Esophagus muscularis mucosa (tissue), 4 donors: ENCODE data around the gene CSGALNACT2. TPM values are rescaled to one million over a fixed set of nuclear protein-coding genes. Genes with fewer than 3 reads are reported as not detected.

ENCODE experiments used
- DNase-seq: peaks from one replicate; pipeline ENCODE4 v3.0.0-alpha.2; 2017; ENCODE audit errors: extremely low spot score
- H3K27ac ChIP-seq, 4 donors: fragments of 200-600 bp; sonication (generic); replicated peaks in 1 of 4; 1 replicate in 3 of 4; 2 replicates in 1 of 4; pipeline ENCODE4 v1.5.1; 2016 to 2019; ENCODE audit warnings: mild to moderate bottlenecking in 1 of 4
- H3K27me3 ChIP-seq, 4 donors: fragments of 200-600 bp; sonication (generic); one replicate each; pipeline versions ENCODE4 v1.5.1 to v1.6.0; 2016 to 2019
- H3K36me3 ChIP-seq, 4 donors: fragments of 200-600 bp; sonication (generic); one replicate each; pipeline ENCODE4 v1.5.1; 2016 to 2019
- H3K4me1 ChIP-seq, 4 donors: fragments of 200-600 bp; sonication (generic); one replicate each; pipeline ENCODE4 v1.5.1; 2016 to 2019
- H3K4me3 ChIP-seq, 4 donors: fragments of 200-600 bp; sonication (generic); 1 replicate in 2 of 4; 2 replicates in 2 of 4; pipeline ENCODE4 v1.5.1; 2016 to 2019; ENCODE audit warnings: mild to moderate bottlenecking in 4 of 4, moderate library complexity in 1 of 4
- H3K9me3 ChIP-seq, 4 donors: fragments of 200-600 bp; sonication (generic); 1 replicate in 3 of 4; 2 replicates in 1 of 4; pipeline ENCODE4 v1.5.1; 2016 to 2019
- CTCF ChIP-seq, 3 experiments: fragments of 200-600 bp in 2 of 3; fragments of 450-650 bp in 1 of 3; sonication (generic) in 2 of 3; IDR thresholded peaks; one replicate each; pipeline ENCODE4 v1.5.1; 2017 to 2019; ENCODE audit warnings: antibody characterized with exemption in 3 of 3, mild to moderate bottlenecking in 2 of 3, moderate library complexity in 1 of 3
- EP300 ChIP-seq: sonication (generic); formaldehyde crosslinking; IDR thresholded peaks from one replicate; pipeline ENCODE4 v1.6.1; 2017; ENCODE audit warnings: antibody characterized with exemption
- POLR2A ChIP-seq: fragments of 450-650 bp; IDR thresholded peaks from one replicate; pipeline ENCODE4 v1.6.1; 2017; ENCODE audit warnings: antibody characterized with exemption, moderate library complexity, mild to moderate bottlenecking, low read depth
- POLR2AphosphoS5 ChIP-seq, 2 donors: sonication (generic); formaldehyde crosslinking; IDR thresholded peaks; one replicate each; pipeline ENCODE4 v1.6.1; 2017; ENCODE audit warnings: antibody characterized with exemption in 2 of 2
- WGBS: methylation state at CpG from one replicate; pipeline ENCODE4 v1.1.5; 2018; 5-methylcytosine and 5-hydroxymethylcytosine counted together
- intact Hi-C: fragments of 100-400 bp; cut with DNase I; formaldehyde crosslinking; loops from one replicate; pipeline ENCODE4 v1.15.1; 2023
- total RNA-seq, 4 donors: library from RNA; depleted of rRNA; stranded (reverse); fragments of >200 nt; gene quantifications; one replicate each; pipeline versions ENCODE4 v1.1.0 to v1.2.1, GENCODE V29; 2016

The CSGALNACT2 gene
- total RNA-seq, 4 donors from 2014 or later: 25.6 to 39.5 (median 33.9) TPM

- TF ChIP-seq CTCF (IDR thresholded peaks at IDR 0.05) (no peak), EP300 (no peak), POLR2AphosphoS5 (IDR thresholded peaks at IDR 0.05) (no peak), POLR2A (no peak)
- Histone ChIP-seq H3K27ac (no peak overlapping the region), H3K9me3 (no peaks in the 10 kb centered on the region), H3K27me3 (peaks cover 0 to 7% (median 0%) of the 10 kb centered on the region in 4 donors), H3K36me3 (no peaks in the 10 kb centered on the region), H3K4me1 (peaks cover 0 to 8% (median 0%) of the 10 kb centered on the region in 4 donors), H3K4me3 (no peak overlapping the region)
- no peak for DNase-seq
- WGBS: 85% methylated on average over 10 of the region's 17 CpGs
- intact Hi-C loops: no loop called here
Measured at GRCh38 chr10:43208147-43209073, 70.2 kb downstream of the CSGALNACT2 start.

DNA sequence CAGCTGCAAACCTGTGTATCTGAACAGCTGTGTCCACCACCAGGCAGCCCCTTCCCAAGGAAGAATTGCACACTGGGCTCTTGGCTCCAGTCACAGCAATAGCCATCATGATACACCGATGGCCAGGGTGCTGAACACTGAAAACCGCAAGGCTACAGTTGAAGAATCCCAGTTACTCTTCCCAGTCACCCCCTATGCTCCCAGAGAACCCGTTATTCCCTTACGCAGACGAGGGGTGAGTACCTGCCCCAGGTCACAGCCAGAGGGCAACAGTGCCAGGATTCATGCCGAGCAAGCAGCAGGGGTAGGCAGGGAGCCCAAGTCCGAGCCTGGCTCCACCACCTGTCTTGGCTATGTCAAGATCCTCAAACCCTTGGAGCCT lies 70.8 kb downstream of the CSGALNACT2 start:
- Histone ChIP-seq H3K9me3 (no peaks in the 10 kb centered on the region), H3K27ac (no peak overlapping the region), H3K4me1 (peaks cover 0 to 6% (median 0%) of the 10 kb centered on the region in 4 donors), H3K36me3 (no peaks in the 10 kb centered on the region), H3K4me3 (no peak overlapping the region), H3K27me3 (peaks cover 0 to 7% (median 0%) of the 10 kb centered on the region in 4 donors)
- no peak for DNase-seq
- TF ChIP-seq POLR2AphosphoS5 (IDR thresholded peaks at IDR 0.05) (no peak), EP300 (no peak), CTCF (IDR thresholded peaks at IDR 0.05) (no peak), POLR2A (no peak)
- intact Hi-C loops: no loop called here
- WGBS: 86% methylated on average over 6 of the region's 7 CpGs

DNA sequence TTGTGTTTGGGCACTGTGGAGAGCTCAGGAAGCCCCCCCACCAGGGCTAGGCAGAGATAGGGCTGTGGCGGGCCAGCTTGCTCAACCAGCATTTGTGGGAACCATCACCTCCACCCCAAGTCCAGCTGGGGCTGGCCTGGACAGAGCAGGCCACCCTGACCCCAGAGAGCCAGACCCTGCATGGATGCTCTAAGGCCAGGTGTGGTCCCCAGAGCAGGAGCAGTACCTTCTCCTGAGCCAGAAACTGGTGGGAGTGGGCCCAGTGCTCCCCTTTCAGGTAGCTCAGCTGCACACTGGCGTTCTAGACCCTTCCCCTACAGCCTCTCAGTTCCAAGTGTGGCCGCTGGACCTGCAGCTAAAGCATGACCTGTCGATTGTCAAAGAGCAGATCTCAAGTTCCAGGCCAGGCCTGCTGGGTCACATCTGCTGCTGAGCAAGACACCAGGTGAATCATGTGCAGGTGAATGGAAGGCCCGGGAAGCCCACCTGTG lies 71.5 kb downstream of the CSGALNACT2 start:
- no peaks in the 10 kb centered on the region for H3K36me3 ChIP-seq
- no peak overlapping the region for H3K4me3 ChIP-seq
- H3K27ac ChIP-seq: no peak overlapping the region
- H3K9me3 ChIP-seq: no peaks in the 10 kb centered on the region
- DNase-seq: no peak
- no peak for TF ChIP-seq POLR2A
- TF ChIP-seq CTCF (IDR thresholded peaks at IDR 0.05): no peak
- TF ChIP-seq EP300: no peak
- TF ChIP-seq POLR2AphosphoS5 (IDR thresholded peaks at IDR 0.05): no peak
- H3K4me1 ChIP-seq: peaks cover 0 to 6% (median 0%) of the 10 kb centered on the region in 4 donors
- intact Hi-C loops: no loop called here
- WGBS: 100% methylated on average over 2 of the region's 5 CpGs
- peaks cover 0 to 7% (median 0%) of the 10 kb centered on the region in 4 donors for H3K27me3 ChIP-seq

DNA sequence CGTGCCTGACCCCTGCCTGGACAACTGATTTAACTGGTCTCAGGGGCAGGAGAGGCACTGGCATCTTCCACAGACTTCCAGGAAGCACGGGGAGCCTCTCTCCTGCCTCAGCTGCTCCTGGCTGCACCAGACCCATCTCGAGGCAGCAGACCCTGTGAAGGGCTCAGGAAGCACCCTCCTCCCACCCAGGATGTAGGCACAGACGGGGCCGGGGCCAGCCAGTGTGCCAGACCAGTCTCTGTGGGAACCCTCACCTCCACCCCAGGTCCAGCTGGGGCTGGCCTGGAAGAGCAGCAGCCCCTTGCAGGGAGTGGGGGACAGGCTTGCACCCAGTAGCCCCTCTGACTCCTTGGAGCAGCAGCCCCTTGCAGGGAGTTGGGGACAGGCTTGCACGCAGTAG lies 72.3 kb downstream of the CSGALNACT2 start:
- TF ChIP-seq POLR2AphosphoS5 (IDR thresholded peaks at IDR 0.05): no peak
- no peak for TF ChIP-seq CTCF (IDR thresholded peaks at IDR 0.05)
- no peak for TF ChIP-seq POLR2A
- no peak for TF ChIP-seq EP300
- Histone ChIP-seq H3K4me1 (peaks cover 0 to 6% (median 2%) of the 10 kb centered on the region in 4 donors), H3K4me3 (no peak overlapping the region), H3K9me3 (no peaks in the 10 kb centered on the region), H3K36me3 (no peaks in the 10 kb centered on the region), H3K27ac (no peak overlapping the region), H3K27me3 (peaks cover 0 to 7% (median 0%) of the 10 kb centered on the region in 4 donors)
- 76% methylated on average over 3 of the region's 6 CpGs for WGBS
- DNase-seq: no peak
- intact Hi-C loops: no loop called here
